Smooth muscle cell (in vitro differentiated cells): ENCODE results near the gene EPOP. TPM values are rescaled to one million over a fixed set of nuclear protein-coding genes. Genes with fewer than 3 reads are reported as not detected.

Experiments
- DNase-seq: peaks from one replicate; lab custom pipeline; 2025; ENCODE audit not compliant: unreplicated experiment; lab: John Stamatoyannopoulos, UW
- H2AFZ ChIP-seq: fragments of 200-600 bp; sonication (generic); 2 replicates; pipeline ENCODE4 v1.6.0; 2016; ENCODE audit warnings: antibody characterized with exemption, low read depth, mild to moderate bottlenecking
- H3F3A ChIP-seq: fragments of 200-600 bp; sonication (generic); 2 replicates; pipeline ENCODE4 v1.6.0; 2017; ENCODE audit warnings: antibody characterized with exemption, low read depth
- H3K27ac ChIP-seq: fragments of 200-600 bp; sonication (generic); 2 replicates; pipeline ENCODE4 v1.5.1; 2016; ENCODE audit warnings: low read depth, mild to moderate bottlenecking
- H3K27me3 ChIP-seq: fragments of 200-600 bp; sonication (generic); 2 replicates; pipeline ENCODE4 v1.6.1; 2016; ENCODE audit warnings: low read depth, mild to moderate bottlenecking
- H3K36me3 ChIP-seq: fragments of 200-600 bp; sonication (generic); 2 replicates; pipeline ENCODE4 v1.5.1; 2016; ENCODE audit warnings: low read depth
- H3K4me1 ChIP-seq: fragments of 200-600 bp; sonication (generic); 2 replicates; pipeline ENCODE4 v1.5.1; 2016; ENCODE audit warnings: low read depth
- H3K4me2 ChIP-seq: fragments of 200-600 bp; sonication (generic); 2 replicates; pipeline ENCODE4 v1.6.0; 2016; ENCODE audit warnings: mild to moderate bottlenecking
- H3K4me3 ChIP-seq: fragments of 200-600 bp; sonication (generic); 2 replicates; pipeline ENCODE4 v1.5.1; 2016; ENCODE audit warnings: mild to moderate bottlenecking
- H3K79me2 ChIP-seq: fragments of 200-600 bp; sonication (generic); 2 replicates; pipeline ENCODE4 v1.6.0; 2016; ENCODE audit warnings: low read depth, mild to moderate bottlenecking
- H3K9ac ChIP-seq: fragments of 200-600 bp; sonication (generic); 2 replicates; pipeline ENCODE4 v1.6.0; 2016; ENCODE audit warnings: low read depth
- H3K9me3 ChIP-seq: fragments of 200-600 bp; sonication (generic); replicated peaks from 2 replicates; pipeline ENCODE4 v1.5.1; 2016; ENCODE audit warnings: low read depth
- H4K20me1 ChIP-seq: fragments of 200-600 bp; sonication (generic); 2 replicates; pipeline ENCODE4 v1.6.0; 2016; ENCODE audit warnings: low read depth
- CTCF ChIP-seq: fragments of 200-600 bp; sonication (generic); IDR thresholded peaks from 2 replicates; pipeline ENCODE4 v1.5.1; 2017; ENCODE audit warnings: borderline replicate concordance, mild to moderate bottlenecking, antibody characterized with exemption; ENCODE audit not compliant: insufficient read depth, poor library complexity, severe bottlenecking
- WGBS: methylation state at CpG from one replicate; pipeline ENCODE4 v1.1.7; 2016; ENCODE audit warnings: low lambda C conversion rate; 5-methylcytosine and 5-hydroxymethylcytosine counted together
- polyA plus RNA-seq: library from polyadenylated mRNA; unstranded; fragments of >200 nt; fragmentation: Nextera tagmentation; extraction: Ambion mirVana; gene quantifications from 2 replicates; pipeline ENCODE4 v1.2.1, GENCODE V29; 2016
- total RNA-seq: library from RNA; depleted of rRNA; stranded (reverse); fragments of >200 nt; gene quantifications from 2 replicates; pipeline ENCODE4 v1.2.3, GENCODE V29; 2014

EPOP gene
- total and polyA plus RNA-seq, 2 experiments from 2014 or later, result 0.40 to 0.85 TPM

GRCh38 chr17:38656959-38657823, 17.6 kb downstream of the EPOP start:
- no peaks in the 10 kb centered on the region for H3K9me3 ChIP-seq
- TF ChIP-seq CTCF, result no peak
- no peak overlapping the region for H3K9ac ChIP-seq
- no peaks in the 10 kb centered on the region for H4K20me1 ChIP-seq
- H3K4me2 ChIP-seq, result no peak overlapping the region
- 68% methylated on average over 27 of the region's 27 CpGs for WGBS
- no peaks in the 10 kb centered on the region for H3K36me3 ChIP-seq
- no peak for DNase-seq
- H3K4me1 ChIP-seq, result peaks cover 7% of the 10 kb centered on the region
- no peaks in the 10 kb centered on the region for H3F3A ChIP-seq
- H3K79me2 ChIP-seq, result no peaks in the 10 kb centered on the region
- peak overlapping the region; percentile 18 for H2AFZ ChIP-seq
- H3K27ac ChIP-seq, result no peak overlapping the region
- no peak overlapping the region for H3K4me3 ChIP-seq
- H3K27me3 ChIP-seq, result peaks cover 4% of the 10 kb centered on the region

DNA sequence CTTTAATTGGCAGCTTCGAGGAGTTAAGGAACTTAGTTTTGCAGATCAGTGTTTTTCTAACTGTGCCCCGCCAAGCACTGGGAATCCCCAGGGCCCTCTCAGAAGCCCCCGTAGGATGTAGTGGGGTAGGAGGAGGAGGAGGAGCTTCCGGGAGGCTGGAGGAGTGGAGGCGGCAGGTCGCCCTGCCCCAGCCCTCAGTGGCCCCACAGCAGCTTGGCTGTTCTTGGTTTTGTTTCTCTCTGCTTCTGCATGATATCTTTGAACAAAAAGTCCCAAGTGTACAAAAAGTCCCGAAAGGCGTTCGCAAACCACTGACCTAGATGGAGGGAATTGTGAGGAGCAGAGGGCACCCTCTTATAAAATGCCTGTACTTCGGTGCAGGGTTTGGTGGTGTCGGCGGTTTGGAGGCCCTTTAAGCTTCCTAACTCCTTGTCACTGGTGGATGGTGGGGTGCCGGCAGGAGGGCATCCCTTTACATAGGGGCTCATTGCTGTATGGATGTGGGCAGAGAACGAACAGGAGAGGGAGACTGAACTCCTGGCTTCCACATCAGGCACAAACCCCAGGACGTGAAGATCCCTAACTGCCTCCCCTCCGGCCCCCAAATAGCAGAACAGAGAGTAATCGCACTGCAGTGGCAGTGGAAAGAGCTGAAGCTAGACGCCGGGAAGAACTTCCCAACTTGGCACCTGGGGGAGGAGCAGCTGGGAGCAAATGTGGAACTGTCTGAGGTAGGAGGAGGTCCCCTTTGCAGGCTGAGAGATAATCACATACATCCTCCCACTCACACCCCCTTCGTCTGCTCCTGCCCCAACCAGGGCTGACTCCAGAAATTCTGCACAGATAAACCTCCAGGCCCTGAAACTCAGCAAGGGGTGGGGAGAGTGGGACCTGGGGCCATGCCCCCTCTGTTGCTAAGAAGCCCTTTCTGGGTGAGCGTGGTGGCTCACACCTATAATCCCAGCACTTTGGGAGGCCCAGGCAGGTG, 20.1 kb downstream of the EPOP start:
- H3K4me1 ChIP-seq, result peaks cover 7% of the 10 kb centered on the region
- H3K27me3 ChIP-seq, result peaks cover 4% of the 10 kb centered on the region
- no peaks in the 10 kb centered on the region for H3F3A ChIP-seq
- no peak overlapping the region for H3K27ac ChIP-seq
- 77% methylated on average over 21 of the region's 21 CpGs for WGBS
- no peaks in the 10 kb centered on the region for H3K79me2 ChIP-seq
- no peaks in the 10 kb centered on the region for H3K9me3 ChIP-seq
- TF ChIP-seq CTCF, result no peak
- H3K9ac ChIP-seq, result no peak overlapping the region
- H3K4me2 ChIP-seq, result no peak overlapping the region
- no peaks in the 10 kb centered on the region for H3K36me3 ChIP-seq
- DNase-seq, result no peak
- no peak overlapping the region for H2AFZ ChIP-seq
- no peak overlapping the region for H3K4me3 ChIP-seq
- no peaks in the 10 kb centered on the region for H4K20me1 ChIP-seq

DNA sequence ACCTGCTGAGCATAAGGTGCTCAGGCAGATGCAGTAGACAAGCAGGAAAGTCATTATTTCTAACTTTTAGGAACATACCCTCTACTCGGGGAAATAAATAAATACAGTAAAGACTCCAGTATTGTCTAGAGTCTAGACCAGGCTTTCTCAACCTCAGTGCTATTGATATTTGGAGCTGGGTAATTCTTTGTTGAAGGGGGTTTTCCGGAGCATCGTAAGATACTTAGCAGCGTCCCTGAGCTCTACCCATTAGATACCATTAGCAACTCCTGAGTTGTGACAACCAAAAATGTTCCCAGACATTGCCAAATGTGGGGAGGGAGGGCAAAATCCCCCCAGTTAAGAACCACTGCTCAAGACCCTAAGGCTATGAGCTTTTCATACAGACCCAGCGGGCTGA, 21.1 kb downstream of the EPOP start:
- no peak for DNase-seq
- Histone ChIP-seq H3K79me2 (no peaks in the 10 kb centered on the region), H3K36me3 (no peaks in the 10 kb centered on the region), H3F3A (no peaks in the 10 kb centered on the region), H3K4me3 (no peak overlapping the region), H4K20me1 (no peaks in the 10 kb centered on the region), H2AFZ (no peak overlapping the region), H3K4me1 (peaks cover 7% of the 10 kb centered on the region), H3K9me3 (no peaks in the 10 kb centered on the region), H3K27me3 (peaks cover 4% of the 10 kb centered on the region), H3K4me2 (no peak overlapping the region), H3K9ac (no peak overlapping the region), H3K27ac (no peak overlapping the region)
- no peak for TF ChIP-seq CTCF
- WGBS, result 93% methylated on average over 5 of the region's 5 CpGs
